ENCODE data around the gene PHC2.

Gene PHC2

DNA sequence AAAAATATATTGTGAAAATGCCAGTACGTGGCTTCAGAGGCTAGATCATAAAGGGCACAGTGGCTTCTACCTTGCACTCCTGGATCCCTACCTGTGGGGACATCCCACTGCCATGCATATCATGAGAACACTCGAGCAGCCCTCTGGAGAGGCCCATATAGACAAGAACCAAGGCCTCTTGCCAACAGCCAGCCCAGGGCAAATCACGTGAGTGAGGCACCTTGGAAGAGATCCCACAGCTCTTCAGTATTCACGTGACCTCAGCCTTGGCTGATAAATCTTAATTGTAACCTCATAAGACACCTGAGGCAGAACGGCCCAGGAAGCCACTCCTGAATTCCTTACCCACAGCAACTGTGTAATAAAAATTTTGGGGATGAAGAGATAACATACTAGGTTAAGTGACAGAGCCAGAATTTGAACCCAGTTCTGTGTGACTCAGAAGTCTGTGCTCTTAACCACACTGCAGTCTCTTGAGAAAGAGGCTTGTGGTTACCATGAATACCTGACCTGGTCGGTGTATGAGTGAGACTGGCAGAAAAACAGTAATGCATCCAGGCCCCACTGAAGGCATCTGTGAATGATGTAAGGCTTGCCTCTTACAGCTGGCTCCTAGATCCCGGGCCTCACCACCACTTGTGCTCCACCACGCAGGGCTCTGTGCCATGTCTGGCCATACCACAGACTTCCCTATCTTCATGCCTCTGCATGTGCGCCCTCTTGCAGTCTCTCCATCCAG, 103.1 kb downstream of the PHC2 start:
- ATAC-seq, result peak; percentile 87
- TF ChIP-seq TOX (CRISPR knock-in tag; IDR thresholded peaks at IDR 0.05; ENCODE audit: borderline replicate concordance) (no peak), ZNF70 (CRISPR knock-in tag; IDR thresholded peaks at IDR 0.05) (no peak), ZNF565 (CRISPR knock-in tag; conservative IDR thresholded peaks at IDR 0.05; ENCODE audit: low read depth) (no peak), SNAI2 (CRISPR knock-in tag; IDR thresholded peaks at IDR 0.05) (no peak), ZFP30 (CRISPR knock-in tag; IDR thresholded peaks at IDR 0.05) (no peak), TSHZ2 (CRISPR knock-in tag; IDR thresholded peaks at IDR 0.05) (no peak), ARNTL (CRISPR knock-in tag; IDR thresholded peaks at IDR 0.05; ENCODE audit: borderline replicate concordance, low read depth) (no peak), ISL1 (CRISPR knock-in tag; IDR thresholded peaks at IDR 0.05) (no peak), BACH2 (CRISPR knock-in tag; IDR thresholded peaks at IDR 0.05; ENCODE audit: borderline replicate concordance) (no peak), ZFP3 (CRISPR knock-in tag; IDR thresholded peaks at IDR 0.05) (no peak), GLIS3 (CRISPR knock-in tag; IDR thresholded peaks at IDR 0.05) (no peak), ESRRG (CRISPR knock-in tag; IDR thresholded peaks at IDR 0.05) (no peak), CSRNP3 (CRISPR knock-in tag; IDR thresholded peaks at IDR 0.05) (no peak), CREB5 (CRISPR knock-in tag; IDR thresholded peaks at IDR 0.05; ENCODE audit: low read depth) (no peak), TCF4 (CRISPR knock-in tag; IDR thresholded peaks at IDR 0.05; ENCODE audit: borderline replicate concordance) (no peak), ZNF8 (CRISPR knock-in tag; IDR thresholded peaks at IDR 0.05) (no peak)

- no peak for ATAC-seq
- TF ChIP-seq SNAI2 (CRISPR knock-in tag; IDR thresholded peaks at IDR 0.05) (no peak), ZFP3 (CRISPR knock-in tag; IDR thresholded peaks at IDR 0.05) (no peak), TCF4 (CRISPR knock-in tag; IDR thresholded peaks at IDR 0.05; ENCODE audit: borderline replicate concordance) (no peak), ZC3H10 (CRISPR knock-in tag; IDR thresholded peaks at IDR 0.05) (no peak), CREB5 (CRISPR knock-in tag; IDR thresholded peaks at IDR 0.05; ENCODE audit: low read depth) (no peak), TSHZ2 (CRISPR knock-in tag; IDR thresholded peaks at IDR 0.05) (no peak), GLIS3 (CRISPR knock-in tag; IDR thresholded peaks at IDR 0.05) (no peak), CSDC2 (CRISPR knock-in tag; IDR thresholded peaks at IDR 0.05) (no peak), BACH2 (CRISPR knock-in tag; IDR thresholded peaks at IDR 0.05; ENCODE audit: borderline replicate concordance) (no peak)
- TF ChIP-seq, protein P1, sequence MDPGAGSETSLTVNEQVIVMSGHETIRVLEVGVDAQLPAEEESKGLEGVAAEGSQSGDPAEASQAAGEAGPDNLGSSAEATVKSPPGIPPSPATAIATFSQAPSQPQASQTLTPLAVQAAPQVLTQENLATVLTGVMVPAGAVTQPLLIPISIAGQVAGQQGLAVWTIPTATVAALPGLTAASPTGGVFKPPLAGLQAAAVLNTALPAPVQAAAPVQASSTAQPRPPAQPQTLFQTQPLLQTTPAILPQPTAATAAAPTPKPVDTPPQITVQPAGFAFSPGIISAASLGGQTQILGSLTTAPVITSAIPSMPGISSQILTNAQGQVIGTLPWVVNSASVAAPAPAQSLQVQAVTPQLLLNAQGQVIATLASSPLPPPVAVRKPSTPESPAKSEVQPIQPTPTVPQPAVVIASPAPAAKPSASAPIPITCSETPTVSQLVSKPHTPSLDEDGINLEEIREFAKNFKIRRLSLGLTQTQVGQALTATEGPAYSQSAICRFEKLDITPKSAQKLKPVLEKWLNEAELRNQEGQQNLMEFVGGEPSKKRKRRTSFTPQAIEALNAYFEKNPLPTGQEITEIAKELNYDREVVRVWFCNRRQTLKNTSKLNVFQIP (CRISPR knock-in tag; IDR thresholded peaks at IDR 0.05; ENCODE audit: borderline replicate concordance, low read depth), result no peak
Observed at GRCh38 chr1:33326785-33327184, 104.1 kb downstream of the PHC2 start.
